H1 (cell line): Measurements from ENCODE around the gene LYPD4. TPM values are rescaled to one million over a fixed set of nuclear protein-coding genes. Genes with fewer than 3 reads are reported as not detected.

Experiments used
- CTCF ChIA-PET: fragments of 300-600 bp; sonication (Branson Sonifier 250); formaldehyde crosslinking; loops from one replicate; lab custom pipeline; 2021; ENCODE audit not compliant: partially characterized antibody; lab: Charles Lee
- POLR2A ChIA-PET: fragments of 300-600 bp; sonication (Branson Sonifier 250); formaldehyde crosslinking; loops from one replicate; lab custom pipeline; 2021; ENCODE audit warnings: inconsistent platforms; ENCODE audit not compliant: partially characterized antibody; lab: Charles Lee
- DNase-seq, 2 experiments: peaks; one replicate each; pipeline versions ENCODE4 v3.0.0 to v3.0.0-alpha.2; 2010 to 2022; ENCODE audit warnings: low spot score in 2 of 2, low read depth in 1 of 2, mixed read lengths in 1 of 2
- FAIRE-seq: peaks from 2 replicates; lab custom pipeline; 2011; peaks lifted over from hg19 to GRCh38; lab: Jason Lieb, UNC
- H2AFZ ChIP-seq: 2 replicates; pipeline ENCODE4 v1.8.1; 2012; ENCODE audit warnings: low read length, inconsistent platforms
- H2AK5ac ChIP-seq: 2 replicates; pipeline ENCODE4 v1.6.1; 2013; ENCODE audit warnings: low read depth, low read length
- H2BK120ac ChIP-seq: replicated peaks from 2 replicates; pipeline ENCODE3; 2013; ENCODE audit warnings: low read depth, low read length, inconsistent platforms
- H2BK12ac ChIP-seq: 2 replicates; pipeline ENCODE4 v1.6.1; 2013; ENCODE audit warnings: low read depth, low read length
- H2BK15ac ChIP-seq: 2 replicates; pipeline ENCODE4 v1.6.1; 2013; ENCODE audit warnings: low read length
- H2BK20ac ChIP-seq: 2 replicates; pipeline ENCODE4 v1.6.1; 2013; ENCODE audit warnings: low read length
- H2BK5ac ChIP-seq: 2 replicates; pipeline ENCODE4 v1.6.1; 2013; ENCODE audit warnings: low read depth, low read length
- H3K14ac ChIP-seq: 2 replicates; pipeline ENCODE4 v1.6.1; 2013; ENCODE audit warnings: inconsistent platforms; ENCODE audit not compliant: insufficient read length
- H3K18ac ChIP-seq: 2 replicates; pipeline ENCODE4 v1.6.1; 2013; ENCODE audit warnings: low read length; ENCODE audit errors: extremely low read depth
- H3K23ac ChIP-seq: 2 replicates; pipeline ENCODE4 v1.6.1; 2013; ENCODE audit warnings: inconsistent platforms; ENCODE audit not compliant: insufficient read length
- H3K23me2 ChIP-seq: 2 replicates; pipeline ENCODE4 v1.6.1; 2013; ENCODE audit warnings: low read depth, low read length
- H3K27ac ChIP-seq: 2 replicates; pipeline ENCODE4 v1.6.1; 2011; ENCODE audit warnings: low read depth, low read length, inconsistent platforms
- H3K27me3 ChIP-seq, 4 experiments: replicated peaks in 1 of 4; 1 replicate in 1 of 4; 2 replicates in 3 of 4; pipeline versions ENCODE4 v1.6.1 to v1.8.1; 2011 to 2013; ENCODE audit warnings: low read length in 3 of 4, mild to moderate bottlenecking in 3 of 4, inconsistent platforms in 2 of 4, mixed read lengths in 2 of 4, moderate library complexity in 1 of 4; ENCODE audit not compliant: control insufficient read depth in 3 of 4, insufficient read depth in 3 of 4; ENCODE audit errors: extremely low read depth in 1 of 4
- H3K36me3 ChIP-seq, 4 experiments: 2 replicates each; pipeline versions ENCODE4 v1.6.1 to v1.8.1; 2011 to 2013; ENCODE audit warnings: mild to moderate bottlenecking in 4 of 4, low read length in 3 of 4, moderate library complexity in 2 of 4, control low read depth in 1 of 4, inconsistent platforms in 1 of 4; ENCODE audit not compliant: insufficient read depth in 4 of 4, control insufficient read depth in 2 of 4
- H3K4ac ChIP-seq: replicated peaks from 2 replicates; pipeline ENCODE3; 2013; ENCODE audit warnings: low read length, low read depth, mixed read lengths, inconsistent platforms; ENCODE audit not compliant: insufficient read length
- H3K4me1 ChIP-seq, 4 experiments: replicated peaks in 1 of 4; 1 replicate in 1 of 4; 2 replicates in 3 of 4; pipeline versions ENCODE4 v1.6.1 to v1.8.1; 2011 to 2013; ENCODE audit warnings: low read length in 3 of 4, inconsistent platforms in 2 of 4, mixed read lengths in 1 of 4; ENCODE audit not compliant: insufficient read depth in 4 of 4, control insufficient read depth in 3 of 4
- H3K4me2 ChIP-seq, 2 experiments: 2 replicates each; pipeline versions ENCODE4 v1.6.1 to v1.8.1; 2011 to 2013; ENCODE audit warnings: low read depth in 2 of 2, low read length in 2 of 2, control low read depth in 1 of 2, inconsistent platforms in 1 of 2, mild to moderate bottlenecking in 1 of 2; ENCODE audit not compliant: insufficient read depth in 1 of 2
- H3K4me3 ChIP-seq, 4 experiments: fragments of 200-600, 300-600 bp in 1 of 4; sonication (generic), shearing (Covaris generic), sonication (Bioruptor Twin) in 1 of 4; 2 replicates each; pipeline versions ENCODE4 v1.5.1 to v1.8.1; 2011 to 2016; ENCODE audit warnings: low read length in 4 of 4, low read depth in 3 of 4, control low read depth in 2 of 4, inconsistent platforms in 2 of 4, mild to moderate bottlenecking in 2 of 4, mixed read lengths in 1 of 4, moderate library complexity in 1 of 4; ENCODE audit not compliant: insufficient read depth in 2 of 4; ENCODE audit errors: extremely low read depth in 1 of 4
- H3K56ac ChIP-seq: replicated peaks from 2 replicates; pipeline ENCODE3; 2013; ENCODE audit warnings: low read depth, mild to moderate bottlenecking, mixed read lengths, low read length, inconsistent platforms; ENCODE audit not compliant: insufficient read length
- H3K79me1 ChIP-seq: 2 replicates; pipeline ENCODE4 v1.6.1; 2013; ENCODE audit warnings: low read depth, low read length, control low read depth
- H3K79me2 ChIP-seq, 2 experiments: 2 replicates each; pipeline versions ENCODE4 v1.6.1 to v1.8.1; 2012 to 2013; ENCODE audit warnings: low read length in 2 of 2, mild to moderate bottlenecking in 2 of 2, inconsistent platforms in 1 of 2; ENCODE audit not compliant: insufficient read depth in 2 of 2, control insufficient read depth in 1 of 2
- H3K9ac ChIP-seq, 4 experiments: replicated peaks in 1 of 4; 1 replicate in 1 of 4; 2 replicates in 3 of 4; pipeline versions ENCODE4 v1.6.1 to v1.8.1; 2011 to 2013; ENCODE audit warnings: low read depth in 3 of 4, low read length in 3 of 4, control low read depth in 2 of 4, mild to moderate bottlenecking in 2 of 4, moderate library complexity in 2 of 4, inconsistent platforms in 1 of 4; ENCODE audit errors: extremely low read depth in 1 of 4
- H3K9me3 ChIP-seq, 2 experiments: 2 replicates each; pipeline versions ENCODE4 v1.6.1 to v1.8.1; 2012 to 2013; ENCODE audit warnings: mild to moderate bottlenecking in 2 of 2, moderate library complexity in 2 of 2, control low read depth in 1 of 2, inconsistent platforms in 1 of 2, low read depth in 1 of 2, low read length in 1 of 2, mixed read lengths in 1 of 2; ENCODE audit not compliant: insufficient read depth in 2 of 2
- H4K20me1 ChIP-seq, 2 experiments: replicated peaks in 1 of 2; 2 replicates each; pipeline versions ENCODE3 to v1.8.1; 2011 to 2013; ENCODE audit warnings: inconsistent platforms in 2 of 2, low read length in 2 of 2, mild to moderate bottlenecking in 1 of 2; ENCODE audit not compliant: insufficient read depth in 2 of 2, control insufficient read depth in 1 of 2
- H4K5ac ChIP-seq: 2 replicates; pipeline ENCODE4 v1.6.1; 2013; ENCODE audit warnings: low read length, low read depth, mixed read lengths, inconsistent platforms; ENCODE audit not compliant: insufficient read length
- H4K8ac ChIP-seq: 2 replicates; pipeline ENCODE4 v1.8.0; 2013; ENCODE audit warnings: mild to moderate bottlenecking, moderate library complexity, low read length, inconsistent platforms; ENCODE audit not compliant: insufficient read depth; ENCODE audit errors: extremely low read depth
- H4K91ac ChIP-seq: replicated peaks from 2 replicates; pipeline ENCODE3; 2013; ENCODE audit warnings: low read length, mixed read lengths, inconsistent platforms; ENCODE audit not compliant: insufficient read length
- BCL11A ChIP-seq, 2 experiments: IDR thresholded peaks; one replicate each; pipeline ENCODE4 v1.6.1; 2011; ENCODE audit warnings: low read depth in 2 of 2, low read length in 2 of 2, mild to moderate bottlenecking in 2 of 2
- EGR1 ChIP-seq: IDR thresholded peaks from 2 replicates; pipeline ENCODE4 v1.6.1; 2011; ENCODE audit warnings: low read depth, low read length, borderline replicate concordance
- HDAC2 ChIP-seq, 2 experiments: fragments of 300-600 bp in 1 of 2; sonication (generic) in 1 of 2; IDR thresholded peaks; 2 replicates each; pipeline ENCODE4 v1.6.1; 2011 to 2012; ENCODE audit warnings: low read depth in 2 of 2, low read length in 2 of 2, mild to moderate bottlenecking in 2 of 2, moderate library complexity in 2 of 2, borderline replicate concordance in 1 of 2, inconsistent platforms in 1 of 2
- KDM5A ChIP-seq: fragments of 200-600 bp; IDR thresholded peaks from 2 replicates; pipeline ENCODE4 v1.7.1; 2012; ENCODE audit warnings: mild to moderate bottlenecking, low read length, inconsistent platforms, mixed read lengths
- YY1 ChIP-seq: IDR thresholded peaks from 2 replicates; pipeline ENCODE4 v1.6.1; 2011; ENCODE audit warnings: low read depth, mild to moderate bottlenecking, low read length
- WGBS, 2 experiments: shearing (Covaris generic) in 1 of 2; methylation state at CpG; one replicate each; pipeline versions ENCODE4 v1.1.6 to v1.1.7; 2013 to 2015; ENCODE audit warnings: low lambda C conversion rate in 2 of 2, mixed read lengths in 2 of 2, inconsistent platforms in 1 of 2, low coverage in 1 of 2, missing lambda C conversion rate in 1 of 2; ENCODE audit not compliant: insufficient replicate concordance in 2 of 2, insufficient coverage in 1 of 2, insufficient read length in 1 of 2; ENCODE audit errors: extremely low coverage in 1 of 2, missing lambda C conversion rate in 1 of 2; 5-methylcytosine and 5-hydroxymethylcytosine counted together
- polyA plus RNA-seq, 7 experiments: library from polyadenylated mRNA; depleted of rRNA in 3 of 7; stranded (reverse) in 5 of 7; unstranded in 2 of 7; fragments of >200 nt in 5 of 7; fragments of 200-250 nt in 2 of 7; gene quantifications; 1 replicate in 5 of 7; 2 replicates in 1 of 7; 4 replicates in 1 of 7; pipeline versions ENCODE4 v1.2.1 to v1.2.3, GENCODE V29; 2011 to 2013; ENCODE audit warnings: missing spikeins in 2 of 7, mixed read lengths in 2 of 7
- total RNA-seq: library from RNA; stranded (reverse); fragmentation: NEBNext Ultra II Directional; extraction: Animal tissue kit (Norgen Biotek cat#: 25700); gene quantifications from 2 replicates; pipeline ENCODE4 v1.2.1, GENCODE V29; 2021
- TF ChIP-seq, protein P1 (sequence below): IDR thresholded peaks from 2 replicates; pipeline ENCODE4 v1.6.1; 2011; ENCODE audit warnings: low read depth, mild to moderate bottlenecking, low read length; ENCODE audit not compliant: insufficient read depth
- TF ChIP-seq, protein P2 (sequence below): IDR thresholded peaks from 2 replicates; pipeline ENCODE4 v1.6.1; 2012; ENCODE audit warnings: inconsistent platforms

The LYPD4 gene
- total and polyA plus RNA-seq, 2 of the 8 experiments (the other 6 are each of a cell fraction or from before 2014, with no cell fraction given) = 0.06 TPM; not detected in 1

DNA sequence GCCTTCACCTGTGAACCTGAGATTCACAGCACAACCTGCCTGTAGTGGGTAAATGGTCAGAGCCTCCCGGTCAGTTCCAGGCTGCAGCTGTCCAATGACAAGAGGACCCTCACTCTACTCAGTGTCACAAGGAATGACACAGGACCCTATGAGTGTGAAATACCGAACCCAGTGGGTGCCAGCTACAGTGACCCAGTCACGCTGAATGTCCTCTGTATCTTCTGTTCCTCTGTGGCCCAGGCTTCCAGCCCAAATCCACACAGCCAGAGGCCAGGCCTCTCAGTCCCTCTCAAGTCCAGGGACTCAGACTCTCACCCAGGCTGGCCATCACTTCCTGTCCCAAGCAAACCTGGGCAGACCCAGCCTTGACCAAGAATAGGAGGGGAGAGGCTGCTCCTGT, 37.3 kb downstream of the LYPD4 start:
- no peak for FAIRE-seq
- Histone ChIP-seq H3K4me3 (no peak overlapping the region), H3K9me3 (peaks cover 70 to 72% of the 10 kb centered on the region in 2 experiments), H3K36me3 (no peaks in the 10 kb centered on the region), H2AK5ac (no peak overlapping the region), H2BK20ac (no peak overlapping the region), H4K8ac (no peak overlapping the region), H3K18ac (no peak overlapping the region), H3K9ac (no peak overlapping the region), H4K20me1 (no peaks in the 10 kb centered on the region), H3K23ac (no peak overlapping the region), H2BK12ac (no peak overlapping the region), H3K23me2 (no peaks in the 10 kb centered on the region), H3K79me1 (no peaks in the 10 kb centered on the region), H2BK15ac (no peak overlapping the region), H3K4me1 (no peaks in the 10 kb centered on the region)
- POLR2A ChIA-PET = no interaction called here
- CTCF ChIA-PET = interaction anchor here (0.8 to 1.7 kb wide), 3 partner anchors 9 to 29 kb away, joined by 3 to 4 read pairs (median 3); no protein-coding TSS in a partner anchor
- no peak for DNase-seq
- no peak for TF ChIP-seq YY1
- TF ChIP-seq, protein P1, sequence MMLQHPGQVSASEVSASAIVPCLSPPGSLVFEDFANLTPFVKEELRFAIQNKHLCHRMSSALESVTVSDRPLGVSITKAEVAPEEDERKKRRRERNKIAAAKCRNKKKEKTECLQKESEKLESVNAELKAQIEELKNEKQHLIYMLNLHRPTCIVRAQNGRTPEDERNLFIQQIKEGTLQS = no peak
- TF ChIP-seq KDM5A = no peak
- TF ChIP-seq EGR1 = no peak
- no peak for TF ChIP-seq HDAC2 (IDR thresholded peaks at IDR 0.05; ENCODE audit: borderline replicate concordance in 1 of 2, low read depth in 2 of 2, low read length in 2 of 2)
- TF ChIP-seq, protein P2, sequence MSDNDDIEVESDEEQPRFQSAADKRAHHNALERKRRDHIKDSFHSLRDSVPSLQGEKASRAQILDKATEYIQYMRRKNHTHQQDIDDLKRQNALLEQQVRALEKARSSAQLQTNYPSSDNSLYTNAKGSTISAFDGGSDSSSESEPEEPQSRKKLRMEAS = no peak
- TF ChIP-seq BCL11A (IDR thresholded peaks at IDR 0.05; ENCODE audit: low read depth in 2 of 2, low read length in 2 of 2) = no peak
- TF ChIP-seq, all 59 proteins: peak for 0
- Histone ChIP-seq H3K4ac (no peak overlapping the region), H4K91ac (no peak overlapping the region), H3K79me2 (no peaks in the 10 kb centered on the region), H3K27me3 (no peaks in the 10 kb centered on the region), H2BK120ac (no peak overlapping the region), H3K56ac (no peak overlapping the region), H4K5ac (no peak overlapping the region), H3K14ac (no peak overlapping the region), H2BK5ac (no peak overlapping the region), H2AFZ (no peak overlapping the region), H3K4me2 (no peak overlapping the region), H3K27ac (no peak overlapping the region)
- 75% methylated on average over 3 of the region's 3 CpGs; no CpG with 5 or more reads in 1 of the 2 experiments for WGBS, 2 experiments
